GM23248 (cell line): ENCODE data around the gene EEF2.

ENCODE experiments used
- EZH2 ChIP-seq: fragments of 200-600 bp; sonication (generic); IDR thresholded peaks from 2 replicates; pipeline ENCODE4 v1.6.1; 2018; ENCODE audit warnings: antibody characterized with exemption, mild to moderate bottlenecking; ENCODE audit not compliant: insufficient read depth, poor library complexity, severe bottlenecking
- EZH2phosphoT487 ChIP-seq: fragments of 200-600 bp; sonication (generic); IDR thresholded peaks from 2 replicates; pipeline ENCODE4 v1.6.1; 2018; ENCODE audit warnings: antibody characterized with exemption, moderate library complexity, mild to moderate bottlenecking, low read depth; ENCODE audit not compliant: insufficient read depth

DNA sequence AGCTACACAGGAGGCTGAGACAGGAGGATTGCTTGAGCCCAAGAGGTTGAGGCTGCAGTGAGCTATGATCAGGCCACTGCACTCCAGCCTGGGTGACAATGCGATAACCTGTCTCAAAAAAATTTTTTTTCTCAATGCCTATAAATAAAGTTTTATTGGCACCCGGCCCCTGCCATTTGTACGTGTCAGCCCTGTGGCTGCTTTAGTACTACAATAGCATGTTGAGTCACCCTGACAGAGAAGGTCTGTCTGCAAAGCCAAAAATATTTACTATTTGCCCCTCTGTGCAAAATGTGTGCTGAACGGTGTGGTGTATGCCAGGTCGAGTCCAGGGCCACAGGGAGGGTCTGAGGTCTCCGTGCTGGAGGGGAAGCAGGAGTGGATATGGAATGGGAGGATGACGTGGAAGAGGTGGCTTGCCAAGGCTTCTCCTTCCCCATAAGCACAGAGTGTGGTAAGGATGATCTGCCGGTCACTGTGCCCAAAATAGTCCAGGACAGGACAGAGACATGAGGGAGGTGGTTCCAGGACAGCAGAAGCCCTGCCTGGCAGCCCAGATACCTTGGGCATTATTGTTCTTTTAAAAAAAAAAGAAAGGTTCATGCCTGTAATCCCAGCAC, 42.4 kb downstream of the EEF2 start:
- TF ChIP-seq EZH2, result no peak
- no peak for TF ChIP-seq EZH2phosphoT487
